Activated CD8-positive, alpha-beta memory T cell treated with anti-CD3 and anti-CD28 coated beads, Interleukin-2, amount 50 U/mL, for 24 hours (primary cell): ENCODE measurements around the gene FAM13A.

Source experiments
- DNase-seq: peaks from one replicate; pipeline ENCODE4 v3.0.0-alpha.2; 2020; ENCODE audit errors: extremely low read depth

Gene FAM13A

GRCh38 chr4:88843067-88843685 lies 213.8 kb downstream of the FAM13A start:
- DNase-seq, result no peak

- no peak for DNase-seq
Observed at GRCh38 chr4:88841635-88842034, 215.3 kb downstream of the FAM13A start.

GRCh38 chr4:88836216-88836615 lies 220.8 kb downstream of the FAM13A start:
- no peak for DNase-seq

GRCh38 chr4:88831031-88831430 lies 226.0 kb downstream of the FAM13A start:
- DNase-seq, result no peak

- no peak for DNase-seq
Observed at GRCh38 chr4:88830598-88830997, 226.4 kb downstream of the FAM13A start.

GRCh38 chr4:88828842-88829571 lies 228.0 kb downstream of the FAM13A start:
- no peak for DNase-seq

- no peak for DNase-seq
Observed at GRCh38 chr4:88827442-88827841, 229.5 kb downstream of the FAM13A start.

- no peak for DNase-seq
Observed at GRCh38 chr4:88826771-88827170, 230.2 kb downstream of the FAM13A start.

- DNase-seq, result no peak
Observed at GRCh38 chr4:88825931-88826330, 231.1 kb downstream of the FAM13A start.

- peak; percentile 40 for DNase-seq
Observed at GRCh38 chr4:88823058-88823919, 233.7 kb downstream of the FAM13A start.

GRCh38 chr4:88822034-88822789 lies 234.8 kb downstream of the FAM13A start:
- DNase-seq, result no peak

GRCh38 chr4:88821522-88821921 lies 235.5 kb downstream of the FAM13A start:
- DNase-seq, result no peak

- no peak for DNase-seq
Observed at GRCh38 chr4:88820698-88821415, 236.1 kb downstream of the FAM13A start.

- no peak for DNase-seq
Observed at GRCh38 chr4:88819818-88820697, 236.9 kb downstream of the FAM13A start.

- no peak for DNase-seq
Observed at GRCh38 chr4:88818631-88819470, 238.1 kb downstream of the FAM13A start.

- DNase-seq, result no peak
Observed at GRCh38 chr4:88817740-88818139, 239.2 kb downstream of the FAM13A start.

GRCh38 chr4:88816360-88816759 lies 240.6 kb downstream of the FAM13A start:
- no peak for DNase-seq

GRCh38 chr4:88814043-88814617 lies 242.9 kb downstream of the FAM13A start:
- no peak for DNase-seq

GRCh38 chr4:88813013-88813412 lies 244.0 kb downstream of the FAM13A start:
- no peak for DNase-seq
